ENCODE results near the gene KRT82. TPM values are rescaled to one million over a fixed set of nuclear protein-coding genes. Genes with fewer than 3 reads are reported as not detected.

KRT82 gene
- total and polyA plus RNA-seq, 8 donors = not detected

- Histone ChIP-seq H3K9me3 (no peaks in the 10 kb centered on the region), H3K4me1 (no peaks in the 10 kb centered on the region), H3K4me3 (no peak within 1 kb of the TSS), H3K27ac (no peak within 1 kb of the TSS), H3K36me3 (no peaks in the 10 kb centered on the region), H3K27me3 (peaks cover 0 to 32% (median 4%) of the 10 kb centered on the region in 3 donors)
- intact Hi-C loops (cut with DNase I; ENCODE audit: low total_unique reads) = no loop called here
- WGBS, 5 donors = 92 to 100% (median 98%) methylated on average over 7 to 11 of the region's 11 CpGs
- DNase-seq = no peak
- TF ChIP-seq EP300 (IDR thresholded peaks at IDR 0.05) = no peak
- no peak for TF ChIP-seq POLR2A (IDR thresholded peaks at IDR 0.05)
- TF ChIP-seq POLR2AphosphoS5 (IDR thresholded peaks at IDR 0.05) = no peak
- no peak for TF ChIP-seq CTCF (IDR thresholded peaks at IDR 0.05)
Measured at GRCh38 chr12:52385226-52385702, 20.9 kb downstream of the KRT82 start, which contains the start of gene KRT84. TSS of gene KRT84 (minus strand) at chr12:52385652. CDS start at chr12:52385585, 67 bp downstream.

GRCh38 chr12:52383331-52383730 is 22.8 kb downstream of the KRT82 start:
- Histone ChIP-seq H3K9me3 (no peaks in the 10 kb centered on the region), H3K27me3 (peaks cover 0 to 13% (median 0%) of the 10 kb centered on the region in 3 donors), H3K36me3 (no peaks in the 10 kb centered on the region), H3K27ac (no peak overlapping the region), H3K4me1 (no peaks in the 10 kb centered on the region), H3K4me3 (no peak overlapping the region)
- intact Hi-C loops (cut with DNase I; ENCODE audit: low total_unique reads) = no loop called here
- TF ChIP-seq POLR2AphosphoS5 (IDR thresholded peaks at IDR 0.05) (no peak), EP300 (IDR thresholded peaks at IDR 0.05) (no peak), POLR2A (IDR thresholded peaks at IDR 0.05) (no peak), CTCF (IDR thresholded peaks at IDR 0.05) (no peak)
- WGBS, 5 donors = 87 to 97% (median 90%) methylated on average over 3 of the region's 3 CpGs
- no peak for DNase-seq

GRCh38 chr12:52382854-52383253 is 23.3 kb downstream of the KRT82 start:
- WGBS, 5 donors = 61 to 80% (median 69%) methylated on average over 2 of the region's 2 CpGs
- no peaks in the 10 kb centered on the region for H3K9me3 ChIP-seq
- no peaks in the 10 kb centered on the region for H3K36me3 ChIP-seq
- H3K27ac ChIP-seq = no peak overlapping the region
- no peak overlapping the region for H3K4me3 ChIP-seq
- peaks cover 0 to 12% (median 0%) of the 10 kb centered on the region in 3 donors for H3K27me3 ChIP-seq
- no peaks in the 10 kb centered on the region for H3K4me1 ChIP-seq
- TF ChIP-seq POLR2A (IDR thresholded peaks at IDR 0.05) (no peak), POLR2AphosphoS5 (IDR thresholded peaks at IDR 0.05) (no peak), EP300 (IDR thresholded peaks at IDR 0.05) (no peak), CTCF (IDR thresholded peaks at IDR 0.05) (no peak)
- no peak for DNase-seq
- intact Hi-C loops (cut with DNase I; ENCODE audit: low total_unique reads) = no loop called here

GRCh38 chr12:52381206-52381605 is 24.9 kb downstream of the KRT82 start:
- 83 to 94% (median 88%) methylated on average over 6 to 8 of the region's 8 CpGs for WGBS, 5 donors
- H3K4me1 ChIP-seq = no peaks in the 10 kb centered on the region
- no peak for DNase-seq
- intact Hi-C loops (cut with DNase I; ENCODE audit: low total_unique reads) = no loop called here
- H3K27me3 ChIP-seq = peaks cover 0 to 13% (median 0%) of the 10 kb centered on the region in 3 donors
- H3K36me3 ChIP-seq = no peaks in the 10 kb centered on the region
- no peak for TF ChIP-seq CTCF (IDR thresholded peaks at IDR 0.05)
- no peak for TF ChIP-seq POLR2A (IDR thresholded peaks at IDR 0.05)
- no peak for TF ChIP-seq POLR2AphosphoS5 (IDR thresholded peaks at IDR 0.05)
- TF ChIP-seq EP300 (IDR thresholded peaks at IDR 0.05) = no peak
- H3K9me3 ChIP-seq = no peaks in the 10 kb centered on the region
- H3K27ac ChIP-seq = no peak overlapping the region
- no peak overlapping the region for H3K4me3 ChIP-seq

All from stomach (tissue), 9 donors.